HAP-1 (cell line): ENCODE data around the gene ACADVL.
"Not testable (repeated sequence)": the region's sequence is repeated elsewhere in the genome, so short reads cannot be mapped to it uniquely, and the experiment has no call there.

Experiments used
- DNase-seq, 2 experiments: peaks; one replicate each; pipeline ENCODE4 v3.0.0-alpha.2; 2016 to 2020; ENCODE audit warnings: low spot score in 2 of 2
- H3K27me3 ChIP-seq: fragments of 250-450 bp; sonication (Bioruptor Pico); 2 replicates; pipeline ENCODE4 v1.5.1; 2020; ENCODE audit warnings: low read depth, mild to moderate bottlenecking, moderate library complexity
- H3K36me3 ChIP-seq: fragments of 250-450 bp; sonication (Bioruptor Pico); replicated peaks from 2 replicates; pipeline ENCODE4 v1.5.1; 2020; ENCODE audit warnings: mild to moderate bottlenecking
- H3K4me1 ChIP-seq: fragments of 250-450 bp; sonication (Bioruptor Pico); 2 replicates; pipeline ENCODE4 v1.5.1; 2020; ENCODE audit warnings: mild to moderate bottlenecking
- H3K4me3 ChIP-seq: fragments of 250-450 bp; sonication (Bioruptor Pico); 2 replicates; pipeline ENCODE4 v1.5.1; 2020; ENCODE audit warnings: mild to moderate bottlenecking, moderate library complexity
- H3K9me3 ChIP-seq: fragments of 250-450 bp; sonication (Bioruptor Pico); 2 replicates; pipeline ENCODE4 v1.5.1; 2020; ENCODE audit warnings: mild to moderate bottlenecking, moderate library complexity
- in situ Hi-C: fragments of 300-500 bp; cut with MboI; formaldehyde crosslinking; loops from 3 replicates; pipeline ENCODE4 v1.14.3; 2020; ENCODE audit warnings: low sequenced_read_pairs, inconsistent platforms, mixed read lengths

ACADVL gene

DNA sequence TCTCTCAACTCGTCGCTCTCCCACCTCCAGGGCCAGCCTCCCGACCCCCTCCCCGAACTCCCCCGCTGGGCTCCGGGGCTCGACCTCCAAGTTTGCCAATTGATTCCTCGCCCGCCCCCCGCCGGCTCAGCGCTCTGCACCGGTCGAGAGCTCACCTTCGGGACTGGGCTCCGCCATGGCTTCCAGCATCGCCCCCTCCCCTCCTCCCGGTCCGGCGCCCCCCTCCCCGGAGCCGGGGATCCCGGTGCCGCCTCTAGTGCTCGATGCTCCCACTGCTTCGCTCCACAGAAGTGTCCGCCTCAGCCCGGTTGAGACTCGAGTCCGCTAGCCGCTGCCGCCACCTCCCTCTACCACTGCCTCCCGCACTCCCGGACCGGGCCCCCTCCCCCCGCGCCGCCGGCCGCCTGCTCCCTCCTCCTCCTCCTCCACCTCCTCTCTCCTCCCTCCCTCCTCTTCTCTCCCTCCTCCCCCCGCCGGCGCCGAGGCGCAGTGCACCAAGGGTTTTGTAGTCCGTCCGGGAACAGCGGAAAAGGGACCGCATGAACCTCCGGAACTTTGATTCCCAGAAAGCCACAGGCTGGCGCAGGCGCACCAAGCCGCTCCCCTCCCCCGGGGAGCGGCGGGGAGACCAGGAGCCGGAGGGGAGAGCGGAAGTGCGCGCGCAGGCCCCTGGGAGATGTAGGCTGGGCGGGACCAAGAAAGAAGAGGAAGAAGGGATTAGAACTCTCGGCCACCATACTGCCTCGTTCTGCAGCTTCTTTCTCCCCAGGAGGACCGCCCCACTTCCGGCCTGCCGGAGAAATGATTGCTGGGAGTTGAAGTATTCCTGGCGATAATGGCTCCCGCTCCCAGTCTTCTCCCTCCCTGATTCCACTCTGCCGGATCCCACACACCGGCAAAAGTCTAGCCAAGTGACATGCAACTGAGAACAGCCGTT lies 19.6 kb downstream of the ACADVL start, which contains the start of gene PHF23:
PHF23 (minus strand) TSS at position 367 of the 937 bp plus-strand sequence; CDS start at position 189, 178 bp downstream.
- no peaks in the 10 kb centered on the region; the same call in 1 of the 2 replicates for H3K9me3 ChIP-seq
- in situ Hi-C loops: loop anchor here (10.0 to 25.0 kb wide), 2 partner anchors 245 to 923 kb away; partner anchors contain the start of genes PER1, POLR2A, SLC35G6 and VAMP2
- H3K36me3 ChIP-seq: peaks cover 63% of the 10 kb centered on the region
- H3K27me3 ChIP-seq: no peaks in the 10 kb centered on the region
- peak; percentile 99 for DNase-seq
- H3K4me1 ChIP-seq: peaks cover 23% of the 10 kb centered on the region
- H3K4me3 ChIP-seq: peak within 1 kb of the TSS; percentile 95

DNA sequence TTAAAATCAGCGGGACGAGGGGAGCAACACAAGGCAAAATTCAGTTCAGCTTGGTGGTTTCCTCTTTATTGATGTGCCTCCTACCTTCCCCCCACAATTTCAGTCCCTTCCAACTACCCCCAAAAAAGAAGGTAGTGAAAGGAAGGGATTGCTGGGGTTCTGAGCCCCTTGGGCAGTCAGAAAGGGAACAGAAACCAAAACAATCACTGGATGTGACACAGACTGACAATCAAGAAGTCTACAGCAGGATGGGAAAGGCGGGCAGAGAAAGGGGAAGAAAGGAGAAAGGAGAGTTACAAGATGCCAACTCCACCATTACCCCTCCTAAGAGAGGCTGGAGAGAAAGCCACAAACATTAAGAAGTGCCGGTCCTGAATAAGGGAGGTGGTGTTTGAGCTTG lies 20.6 kb downstream of the ACADVL start:
- no peak for DNase-seq
- in situ Hi-C loops: loop anchor here (10.0 to 25.0 kb wide), 2 partner anchors 244 to 922 kb away; partner anchors contain the start of genes PER1, POLR2A, SLC35G6 and VAMP2
- Histone ChIP-seq H3K4me3 (peak overlapping the region; percentile 6; the same call in 1 of the 2 replicates), H3K9me3 (no peaks in the 10 kb centered on the region; the same call in 1 of the 2 replicates), H3K36me3 (peaks cover 61% of the 10 kb centered on the region), H3K27me3 (no peaks in the 10 kb centered on the region), H3K4me1 (peaks cover 19% of the 10 kb centered on the region)

DNA sequence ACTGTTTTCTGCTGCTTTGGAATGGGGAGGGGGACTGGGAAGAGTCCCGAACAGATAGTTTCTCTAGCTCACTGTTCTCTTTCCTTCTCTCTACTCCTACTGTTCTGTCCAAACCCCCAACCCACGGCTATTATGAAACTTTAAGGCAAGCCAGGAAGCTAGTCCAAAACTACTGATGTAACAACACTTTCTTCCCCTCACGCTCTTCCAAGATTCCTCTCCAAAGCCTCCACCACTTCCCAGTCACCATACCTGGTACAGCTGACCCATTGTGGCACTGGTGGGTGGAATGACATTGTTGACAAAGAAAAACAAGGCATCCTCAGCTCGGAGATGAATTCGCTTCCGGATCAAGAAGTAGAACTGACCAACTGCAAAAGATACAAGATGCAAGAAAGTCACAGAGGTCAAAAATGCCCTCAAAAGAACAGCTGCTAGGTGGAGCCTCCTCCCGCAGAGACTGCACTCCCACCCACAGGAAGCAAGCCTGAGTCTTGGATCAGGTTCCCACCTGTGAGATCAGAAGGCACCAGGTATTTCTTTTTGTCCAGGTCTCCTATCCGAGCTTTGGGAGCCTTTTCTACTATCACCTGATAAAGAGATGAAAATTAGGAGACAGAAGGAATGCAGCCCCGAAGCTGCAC lies 21.5 kb downstream of the ACADVL start:
- DNase-seq: no peak
- peak overlapping the region; percentile 71 for H3K4me3 ChIP-seq
- no peaks in the 10 kb centered on the region; the same call in 1 of the 2 replicates for H3K9me3 ChIP-seq
- peaks cover 19% of the 10 kb centered on the region for H3K4me1 ChIP-seq
- in situ Hi-C loops: loop anchor here (10.0 to 25.0 kb wide), 2 partner anchors 244 to 921 kb away; partner anchors contain the start of genes PER1, POLR2A, SLC35G6 and VAMP2
- peaks cover 61% of the 10 kb centered on the region for H3K36me3 ChIP-seq
- H3K27me3 ChIP-seq: no peaks in the 10 kb centered on the region

DNA sequence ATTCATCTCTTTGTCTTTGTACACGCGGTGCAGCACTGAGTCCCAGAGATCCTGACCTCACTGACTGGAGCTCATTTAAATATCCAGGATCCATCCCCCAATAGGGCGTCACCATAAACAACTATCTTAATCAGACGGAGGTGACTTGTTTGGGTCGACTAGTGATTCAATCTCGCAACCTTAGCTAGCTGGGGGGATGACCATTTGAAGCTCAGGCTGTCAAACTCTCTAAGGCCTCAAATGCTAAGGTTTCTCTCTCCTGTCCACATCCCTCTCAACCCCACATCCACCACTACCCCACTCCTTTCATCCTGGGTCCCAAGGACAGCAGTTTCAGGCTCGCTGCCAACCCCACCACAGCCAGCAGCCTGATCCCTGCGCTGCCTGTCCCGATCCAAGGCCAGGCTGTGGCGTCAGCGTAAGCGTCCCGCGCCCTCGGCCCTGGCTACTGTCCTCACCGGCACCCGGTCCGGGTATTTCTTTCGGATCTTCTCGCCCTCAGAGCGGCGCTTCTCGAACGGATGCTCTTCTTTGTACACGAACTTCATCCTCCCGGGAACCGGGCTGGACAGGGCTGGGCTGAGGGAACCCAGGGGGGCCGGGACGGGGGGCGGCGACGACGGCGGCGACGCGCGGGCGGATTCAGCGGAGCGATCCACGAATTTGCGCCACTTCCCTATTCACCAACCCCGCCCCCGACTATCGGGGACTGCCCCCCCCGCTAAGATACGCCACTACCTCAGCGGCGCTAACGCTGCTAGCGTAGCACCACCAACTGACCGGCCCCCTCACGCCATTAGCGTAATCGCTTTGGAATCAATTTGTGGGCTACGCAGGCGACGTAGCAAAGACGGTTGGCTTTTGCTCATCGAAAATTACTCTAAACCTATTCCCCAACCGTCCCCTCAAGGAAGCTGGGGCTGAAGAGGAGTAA lies 22.3 kb downstream of the ACADVL start, which contains the start of gene GABARAP:
GABARAP (minus strand) TSS at position 667 of the 934 bp plus-strand sequence; CDS start at position 548, 119 bp downstream.
- Histone ChIP-seq H3K9me3 (no peaks in the 10 kb centered on the region; the same call in 1 of the 2 replicates), H3K27me3 (no peaks in the 10 kb centered on the region), H3K36me3 (peaks cover 61% of the 10 kb centered on the region), H3K4me3 (peak within 1 kb of the TSS; percentile 71), H3K4me1 (peaks cover 19% of the 10 kb centered on the region)
- DNase-seq: peak; percentile 74 to 95
- in situ Hi-C loops: loop anchor here (10.0 to 25.0 kb wide), 2 partner anchors 243 to 920 kb away; partner anchors contain the start of genes PER1, POLR2A, SLC35G6 and VAMP2

DNA sequence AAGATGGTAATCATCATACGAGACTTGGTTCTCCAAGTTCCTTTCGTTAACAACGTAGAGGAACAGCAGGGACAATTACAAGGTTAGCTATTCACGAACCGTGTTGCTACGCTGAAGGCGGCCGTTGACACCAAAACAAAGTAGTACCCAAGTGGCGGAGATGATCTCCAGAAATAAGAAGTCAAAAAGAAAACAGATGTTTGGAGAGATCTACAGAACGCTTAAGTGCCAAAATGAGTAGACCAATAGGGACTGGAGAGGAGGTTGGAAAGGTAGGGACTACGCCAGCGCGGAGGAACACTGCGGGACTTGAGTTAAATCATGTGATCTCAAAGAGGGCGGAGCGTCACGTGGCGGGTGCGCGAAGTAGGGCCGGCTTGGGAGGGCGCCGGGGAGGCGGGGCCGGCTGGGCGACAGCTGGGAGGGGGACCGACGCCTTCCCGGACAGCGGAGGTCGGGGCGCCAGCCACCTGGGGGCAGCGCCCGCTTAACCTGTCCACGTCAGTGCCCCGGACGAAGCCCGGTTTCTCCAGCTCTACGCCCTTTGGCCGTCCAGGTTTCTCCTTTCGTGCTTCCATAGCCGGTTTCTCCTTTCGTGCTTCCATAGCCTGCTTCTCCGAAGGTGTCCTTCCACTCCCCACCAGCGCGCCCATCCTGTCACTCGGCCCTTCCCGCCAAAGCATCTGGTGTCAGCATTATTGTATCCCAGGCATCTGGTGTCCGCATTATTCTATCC lies 23.1 kb downstream of the ACADVL start:
- in situ Hi-C loops: loop anchor here (10.0 to 25.0 kb wide), 2 partner anchors 242 to 919 kb away; partner anchors contain the start of genes PER1, POLR2A, SLC35G6 and VAMP2
- no peaks in the 10 kb centered on the region; the same call in 1 of the 2 replicates for H3K9me3 ChIP-seq
- H3K27me3 ChIP-seq: no peaks in the 10 kb centered on the region
- peaks cover 14% of the 10 kb centered on the region for H3K4me1 ChIP-seq
- peak; percentile 83 to 97 for DNase-seq
- peak overlapping the region; percentile 71 for H3K4me3 ChIP-seq
- H3K36me3 ChIP-seq: peaks cover 56% of the 10 kb centered on the region

DNA sequence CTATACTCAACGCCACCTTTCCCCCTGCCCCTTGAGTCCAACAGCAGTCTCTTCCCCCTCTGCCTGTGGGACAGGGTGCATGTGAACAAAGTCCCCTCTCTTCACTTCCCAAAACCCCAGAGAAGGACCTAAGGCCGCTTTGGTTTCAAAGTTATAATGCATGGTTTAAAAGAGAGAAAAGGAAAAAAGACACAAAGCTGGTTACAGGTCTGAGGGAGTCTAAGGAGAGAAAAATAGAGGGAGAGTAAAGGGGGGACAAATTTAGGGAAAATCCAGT lies 23.7 kb downstream of the ACADVL start:
- H3K36me3 ChIP-seq: peaks cover 56% of the 10 kb centered on the region
- H3K9me3 ChIP-seq: no peaks in the 10 kb centered on the region; the same call in 1 of the 2 replicates
- DNase-seq: no peak
- no peaks in the 10 kb centered on the region for H3K27me3 ChIP-seq
- H3K4me3 ChIP-seq: peak overlapping the region; percentile 71
- in situ Hi-C loops: loop anchor here (10.0 to 25.0 kb wide), 2 partner anchors 241 to 919 kb away; partner anchors contain the start of genes PER1, POLR2A, SLC35G6 and VAMP2
- H3K4me1 ChIP-seq: peaks cover 14% of the 10 kb centered on the region

DNA sequence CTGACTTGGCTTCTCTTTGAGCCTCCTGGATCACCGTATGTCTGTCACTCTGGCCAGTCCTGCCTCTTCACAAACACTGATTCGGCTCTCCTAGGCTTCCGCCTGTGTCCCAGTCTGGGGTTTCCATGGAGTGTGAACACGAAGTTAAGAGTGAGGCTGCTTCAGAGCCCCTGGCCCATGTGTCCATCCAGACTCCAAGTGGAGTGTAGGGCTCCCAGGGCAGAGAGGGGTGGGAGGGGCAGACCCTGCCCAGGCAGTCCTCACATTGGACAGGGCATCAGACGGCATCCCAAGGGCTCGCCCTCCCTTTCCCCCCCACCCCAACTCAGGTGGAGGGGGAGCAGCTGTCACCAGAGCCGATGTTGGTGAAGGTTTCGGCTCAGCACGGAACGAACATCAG lies 24.1 kb downstream of the ACADVL start:
- peaks cover 14% of the 10 kb centered on the region for H3K4me1 ChIP-seq
- DNase-seq, H3K27me3 ChIP-seq, H3K4me3 ChIP-seq, H3K9me3 ChIP-seq: not testable (repeated sequence)
- peaks cover 59% of the 10 kb centered on the region for H3K36me3 ChIP-seq
- in situ Hi-C loops: loop anchor here (10.0 to 25.0 kb wide), 2 partner anchors 241 to 918 kb away; partner anchors contain the start of genes PER1, POLR2A, SLC35G6 and VAMP2

DNA sequence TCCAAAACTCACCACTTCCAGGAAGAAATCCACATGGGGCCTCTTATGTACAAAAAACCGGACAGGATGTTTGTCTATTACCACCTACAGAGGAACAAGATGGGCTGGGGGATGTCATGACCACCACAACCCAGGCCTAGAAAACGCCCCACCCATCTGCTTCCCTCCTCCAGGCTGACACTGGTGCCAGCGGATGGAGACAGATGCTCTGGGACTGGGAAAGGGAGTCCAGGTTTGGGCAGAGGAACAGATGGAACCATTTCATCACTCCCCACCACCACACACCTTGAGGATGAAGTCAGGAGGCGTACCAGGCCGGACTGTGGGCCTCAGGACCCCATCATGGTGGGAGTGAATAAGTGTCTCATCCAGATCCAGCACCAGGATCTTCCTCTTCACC lies 27.0 kb downstream of the ACADVL start:
- in situ Hi-C loops: loop anchor here (10.0 to 25.0 kb wide), 2 partner anchors 238 to 916 kb away; partner anchors contain the start of genes PER1, POLR2A, SLC35G6 and VAMP2
- H3K36me3 ChIP-seq: peaks cover 39% of the 10 kb centered on the region
- H3K4me1 ChIP-seq: peaks cover 12% of the 10 kb centered on the region
- no peaks in the 10 kb centered on the region for H3K9me3 ChIP-seq
- DNase-seq: no peak
- H3K27me3 ChIP-seq: no peaks in the 10 kb centered on the region
- H3K4me3 ChIP-seq: no peak overlapping the region

DNA sequence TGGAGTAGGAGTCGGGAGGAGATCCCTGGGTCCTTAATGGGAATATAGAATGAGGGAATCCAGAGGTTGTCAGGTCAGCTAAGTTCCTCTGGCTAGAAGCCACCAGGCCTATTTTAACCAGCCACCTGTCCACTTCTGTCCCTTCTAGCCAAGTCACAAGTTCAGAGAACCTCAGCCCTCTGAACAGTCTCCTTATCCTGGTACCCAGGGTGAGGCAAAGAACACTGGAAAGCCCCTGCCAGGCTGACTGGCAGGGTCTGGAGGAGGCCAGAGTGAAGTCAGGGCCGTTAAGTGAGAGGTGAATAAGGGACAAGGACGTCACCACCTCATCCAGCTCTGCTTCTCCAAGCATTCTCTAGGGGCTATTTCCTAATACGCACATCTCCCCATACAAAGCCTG lies 29.1 kb downstream of the ACADVL start:
- Histone ChIP-seq H3K9me3 (no peaks in the 10 kb centered on the region), H3K27me3 (no peaks in the 10 kb centered on the region), H3K4me3 (no peak overlapping the region), H3K36me3 (peaks cover 36% of the 10 kb centered on the region), H3K4me1 (peaks cover 16% of the 10 kb centered on the region)
- in situ Hi-C loops: loop anchor here (10.0 to 25.0 kb wide), 2 partner anchors 236 to 914 kb away; partner anchors contain the start of genes PER1, POLR2A, SLC35G6 and VAMP2
- no peak for DNase-seq

DNA sequence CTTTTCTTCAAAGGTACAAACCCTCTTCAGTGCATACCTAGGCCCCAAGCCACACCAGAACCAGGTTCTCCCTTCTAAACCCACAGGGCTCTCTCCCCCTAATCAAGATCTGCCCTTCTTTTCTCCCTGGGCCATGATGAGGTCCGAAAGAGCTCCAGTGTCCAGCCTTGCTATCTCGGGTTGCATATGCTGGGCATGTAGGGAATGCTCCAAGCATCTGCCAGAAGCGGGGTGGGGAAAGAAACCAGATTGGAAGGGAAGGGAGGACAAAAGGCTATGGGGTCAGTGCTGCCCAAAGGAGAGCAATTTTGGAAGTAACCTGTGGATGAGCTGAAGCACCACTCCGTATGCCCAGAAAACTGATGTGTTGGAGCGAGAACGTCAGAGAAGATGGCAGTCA lies 29.5 kb downstream of the ACADVL start:
- Histone ChIP-seq H3K9me3 (no peaks in the 10 kb centered on the region), H3K4me1 (peaks cover 16% of the 10 kb centered on the region), H3K27me3 (no peaks in the 10 kb centered on the region), H3K36me3 (peaks cover 35% of the 10 kb centered on the region), H3K4me3 (no peak overlapping the region; the same call in 1 of the 2 replicates)
- in situ Hi-C loops: loop anchor here (10.0 to 25.0 kb wide), 2 partner anchors 236 to 913 kb away; partner anchors contain the start of genes PER1, POLR2A, SLC35G6 and VAMP2
- DNase-seq: no peak

DNA sequence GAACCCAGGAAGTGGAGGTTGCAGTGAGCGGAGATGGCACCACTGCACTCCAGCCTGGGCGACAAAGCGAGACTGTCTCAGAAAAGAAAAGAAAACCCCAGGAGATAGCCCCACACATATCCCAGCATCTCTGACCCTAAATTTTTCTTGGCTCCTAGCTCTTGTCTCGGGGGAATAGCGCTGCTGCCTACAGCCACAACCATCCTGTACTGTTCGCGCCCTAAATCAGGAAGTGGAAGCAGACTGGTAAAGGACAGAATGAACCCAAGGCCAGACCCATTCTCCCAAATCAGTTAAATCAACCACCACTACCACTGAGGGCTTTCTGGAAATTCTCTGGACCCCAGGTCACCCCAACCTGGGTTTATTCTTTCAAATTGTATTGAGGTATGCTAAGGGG lies 30.1 kb downstream of the ACADVL start:
- in situ Hi-C loops: loop anchor here (10.0 to 25.0 kb wide), 2 partner anchors 235 to 912 kb away; partner anchors contain the start of genes PER1, POLR2A, SLC35G6 and VAMP2
- no peaks in the 10 kb centered on the region for H3K27me3 ChIP-seq
- peak overlapping the region; percentile 99 for H3K4me3 ChIP-seq
- H3K9me3 ChIP-seq: no peaks in the 10 kb centered on the region
- H3K4me1 ChIP-seq: peaks cover 16% of the 10 kb centered on the region
- peaks cover 34% of the 10 kb centered on the region for H3K36me3 ChIP-seq
- DNase-seq: no peak
